Activated naive CD4-positive, alpha-beta T cell treated with anti-CD3 and anti-CD28 coated beads for 36 hours (primary cell): Measurements from ENCODE around the gene CDH26. TPM values are rescaled to one million over a fixed set of nuclear protein-coding genes. Genes with fewer than 3 reads are reported as not detected.

ENCODE experiments used
- CTCF ChIA-PET: fragments of 350-600 bp; sonication (Branson Sonifier 250); formaldehyde crosslinking; loops from one replicate; lab custom pipeline; 2021; ENCODE audit warnings: antibody characterized with exemption; lab: Charles Lee
- DNase-seq: peaks from one replicate; pipeline ENCODE4 v3.0.0-alpha.2; 2020
- H3K27ac Mint-ChIP-seq: one replicate; pipeline ENCODE4 v1.8.0; 2021; ENCODE audit warnings: mild to moderate bottlenecking, mixed read lengths
- H3K27me3 Mint-ChIP-seq: one replicate; pipeline ENCODE4 v1.8.0; 2021; ENCODE audit warnings: low read depth, mixed read lengths
- H3K36me3 Mint-ChIP-seq: one replicate; pipeline ENCODE4 v1.8.0; 2021; ENCODE audit warnings: low read depth, mixed read lengths
- H3K4me1 Mint-ChIP-seq: one replicate; pipeline ENCODE4 v1.8.0; 2021; ENCODE audit warnings: low read depth, mixed read lengths
- H3K4me3 Mint-ChIP-seq: one replicate; pipeline ENCODE4 v1.8.0; 2021; ENCODE audit warnings: mild to moderate bottlenecking, moderate library complexity, mixed read lengths
- H3K9me3 Mint-ChIP-seq: one replicate; pipeline ENCODE4 v1.8.0; 2021; ENCODE audit warnings: mixed read lengths
- intact Hi-C: fragments of 100-400 bp; cut with micrococcal nuclease; formaldehyde crosslinking; loops from one replicate; pipeline ENCODE4 v1.15.1; 2023
- total RNA-seq, 2 experiments: library from RNA; stranded (reverse); gene quantifications; one replicate each; pipeline ENCODE4 v1.2.3, GENCODE V29; 2021

Gene CDH26
- total RNA-seq, 2 experiments from 2014 or later, result 1.5 to 1.8 TPM

DNA sequence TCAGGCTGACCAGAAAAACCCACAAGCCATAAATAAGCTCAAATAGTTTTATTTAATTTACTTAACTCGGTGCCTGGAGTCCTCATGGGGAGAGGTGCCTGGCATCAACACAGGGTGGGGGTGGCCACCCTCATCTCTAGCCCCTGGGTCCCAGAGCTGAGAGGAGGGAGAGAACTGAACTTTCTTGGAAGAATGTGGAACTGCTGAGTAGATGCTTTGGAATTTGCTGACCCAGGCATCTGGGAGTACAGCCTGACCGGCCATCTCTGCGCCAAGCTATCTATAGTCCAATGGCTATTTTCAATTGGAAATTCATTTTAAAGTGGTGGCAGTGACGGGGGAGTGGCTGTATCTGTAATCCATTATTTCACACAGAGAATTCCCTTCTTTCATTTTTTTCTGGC is 104.8 kb downstream of the CDH26 start:
- no peak for DNase-seq
- no peak overlapping the region for H3K4me3 Mint-ChIP-seq
- no peaks in the 10 kb centered on the region for H3K27me3 Mint-ChIP-seq
- intact Hi-C loops, result no loop called here
- peaks cover 15% of the 10 kb centered on the region for H3K4me1 Mint-ChIP-seq
- no peak overlapping the region for H3K27ac Mint-ChIP-seq
- CTCF ChIA-PET, result interaction anchor here (1.7 kb wide), 1 partner anchor 114 kb away, joined by 3 read pairs; no protein-coding TSS in a partner anchor
- H3K9me3 Mint-ChIP-seq, result no peaks in the 10 kb centered on the region
- no peaks in the 10 kb centered on the region for H3K36me3 Mint-ChIP-seq

DNA sequence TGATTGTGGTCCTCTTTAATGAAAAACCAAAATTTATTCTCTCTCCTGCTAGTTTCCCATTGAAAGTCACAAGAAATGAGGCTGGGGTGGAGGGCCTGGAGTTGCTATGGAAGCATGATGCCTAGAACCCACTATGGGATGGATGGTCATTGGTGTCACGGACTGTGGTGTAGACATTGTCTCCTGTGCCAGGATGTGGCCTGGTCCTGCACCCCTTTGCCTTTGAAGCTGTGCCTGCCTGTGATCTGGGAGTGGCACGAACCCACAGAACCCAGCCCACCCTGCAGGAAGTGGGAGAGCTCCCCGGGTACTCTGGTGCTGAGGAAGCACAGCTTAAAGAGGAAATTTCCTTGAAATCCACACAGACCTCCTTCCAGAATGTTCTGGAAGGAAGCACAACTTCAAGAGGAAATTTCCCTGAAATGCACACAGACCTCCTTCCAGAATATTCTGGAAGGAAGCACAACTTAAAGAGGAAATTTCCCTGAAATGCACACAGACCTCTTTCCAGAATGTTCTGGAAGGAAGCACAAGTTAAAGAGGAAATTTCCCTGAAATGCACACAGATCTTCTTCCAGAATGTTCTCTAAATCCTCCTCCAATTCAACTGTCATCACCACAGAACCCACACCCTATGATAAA is 105.6 kb downstream of the CDH26 start:
- intact Hi-C loops, result no loop called here
- DNase-seq, result no peak
- Mint-ChIP-seq H3K4me1 (peaks cover 8% of the 10 kb centered on the region), H3K27ac (no peak overlapping the region), H3K36me3 (no peaks in the 10 kb centered on the region), H3K4me3 (no peak overlapping the region), H3K27me3 (no peaks in the 10 kb centered on the region), H3K9me3 (no peaks in the 10 kb centered on the region)
- CTCF ChIA-PET, result interaction anchor here (1.7 kb wide), 1 partner anchor 114 kb away, joined by 3 read pairs; no protein-coding TSS in a partner anchor

Other genes with a start within 250 kb of the CDH26 start
- gene SYCP2, start 24.8 kb upstream of the CDH26 start, total RNA-seq, result 1 to 10 TPM; 1.2 to 1.5 TPM
- 1 to 10 TPM; 3.9 to 4.1 TPM for gene PPP1R3D, start 18.1 kb upstream of the CDH26 start, total RNA-seq
- 10 to 100 TPM; 14.6 to 15.4 TPM for gene FAM217B, start 18.0 kb upstream of the CDH26 start, total RNA-seq